NOMO-1 treated with DMSO at 0.1 percent for 48 hours (cell line): ENCODE data around the gene ADAMTS18.
"Not testable (repeated sequence)": the region's sequence is repeated elsewhere in the genome, so short reads cannot be mapped to it uniquely, and the experiment has no call there.

ENCODE experiments used
- DNase-seq: peaks from one replicate; lab custom pipeline; 2025; ENCODE audit not compliant: unreplicated experiment; lab: John Stamatoyannopoulos, UW

ADAMTS18 gene

DNA sequence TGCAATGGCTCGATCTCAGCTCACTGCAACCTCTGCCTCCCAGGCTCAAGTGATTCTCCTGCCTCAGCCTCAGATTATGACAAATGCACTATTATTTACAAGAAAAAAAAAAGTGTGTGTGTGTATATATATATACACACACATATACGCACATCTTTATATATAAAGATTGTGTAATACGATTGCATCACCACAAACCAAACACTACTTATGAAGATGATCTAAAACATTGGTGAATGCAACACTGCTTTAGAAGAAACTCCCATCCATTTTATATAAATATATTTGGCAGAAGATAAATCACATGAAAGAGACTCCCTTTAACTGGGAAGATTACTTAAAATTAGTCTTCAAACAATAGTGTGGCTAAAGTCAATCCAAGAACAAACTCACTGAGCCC is 138.9 kb downstream of the ADAMTS18 start:
- DNase-seq: peak; percentile 3

DNA sequence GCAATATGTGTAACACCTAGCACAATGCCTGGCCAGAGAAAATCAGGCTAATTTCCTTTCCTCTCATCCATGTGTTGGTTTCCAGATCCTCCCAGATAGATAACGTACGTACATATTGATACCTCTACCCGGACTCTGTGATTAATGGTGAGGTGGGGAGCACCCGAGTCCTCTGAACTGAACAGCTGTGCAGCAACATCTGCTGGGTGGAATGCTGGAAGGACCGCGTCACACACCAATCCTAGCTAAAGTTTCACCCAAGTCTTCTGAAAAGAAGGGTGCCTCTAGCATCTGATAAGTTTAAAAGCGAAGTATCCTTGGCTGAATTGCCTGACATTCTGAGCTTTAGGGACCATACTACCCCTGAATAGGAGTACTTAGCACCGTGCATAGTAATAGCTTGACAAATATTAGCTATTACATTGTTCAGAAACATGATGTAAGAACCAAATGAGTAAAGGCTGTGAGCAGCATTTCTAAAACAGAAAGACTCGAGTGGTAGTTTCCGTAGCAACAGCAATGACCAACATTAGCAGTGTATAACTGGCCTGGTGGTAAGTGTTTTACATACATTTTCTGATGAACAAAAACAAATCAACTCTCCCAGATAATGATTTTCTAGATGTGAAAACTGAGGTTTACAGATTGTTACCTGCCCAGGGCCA is 144.3 kb downstream of the ADAMTS18 start:
- DNase-seq: no peak

DNA sequence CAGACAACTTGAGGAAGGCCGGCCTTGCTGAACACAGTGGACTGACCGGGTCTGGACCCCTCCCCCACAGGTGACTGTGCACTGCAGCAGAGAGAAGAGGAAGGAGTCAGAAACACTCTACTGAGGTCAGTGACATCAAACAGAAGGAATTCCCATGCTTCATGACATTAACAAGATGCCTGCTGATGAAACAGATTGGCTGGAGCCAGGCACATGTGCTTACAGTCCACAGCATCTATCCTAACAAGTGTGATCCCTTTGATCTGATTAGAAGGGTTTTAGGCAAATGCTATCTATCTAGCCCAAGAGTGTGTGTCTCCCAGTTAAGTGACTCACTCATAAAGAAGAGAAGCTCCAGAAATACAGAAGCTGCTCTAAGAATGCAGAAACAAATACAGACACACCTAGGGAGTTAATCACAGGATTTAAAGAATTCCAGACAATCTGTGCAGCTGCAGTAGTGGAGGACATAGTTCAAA is 145.5 kb downstream of the ADAMTS18 start:
- DNase-seq: no peak

DNA sequence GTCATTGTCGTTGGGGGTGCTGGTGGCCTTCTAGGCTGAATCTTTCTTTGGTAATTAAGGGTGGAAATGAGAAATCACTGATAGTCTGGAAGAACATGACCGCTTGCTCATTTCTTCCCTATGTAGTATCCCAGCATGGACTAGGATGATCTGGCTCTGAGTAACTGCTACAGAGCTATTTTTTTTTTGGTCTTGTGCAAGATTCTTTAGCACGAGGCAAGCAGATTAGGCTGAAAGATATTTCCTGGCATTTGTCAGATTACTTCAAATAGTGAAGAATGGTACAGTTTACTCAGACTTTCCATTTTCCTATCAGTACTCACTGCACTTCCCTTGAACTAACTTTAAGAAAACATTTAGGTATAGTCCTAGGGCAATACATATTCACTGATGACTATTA is 146.6 kb downstream of the ADAMTS18 start:
- no peak for DNase-seq

DNA sequence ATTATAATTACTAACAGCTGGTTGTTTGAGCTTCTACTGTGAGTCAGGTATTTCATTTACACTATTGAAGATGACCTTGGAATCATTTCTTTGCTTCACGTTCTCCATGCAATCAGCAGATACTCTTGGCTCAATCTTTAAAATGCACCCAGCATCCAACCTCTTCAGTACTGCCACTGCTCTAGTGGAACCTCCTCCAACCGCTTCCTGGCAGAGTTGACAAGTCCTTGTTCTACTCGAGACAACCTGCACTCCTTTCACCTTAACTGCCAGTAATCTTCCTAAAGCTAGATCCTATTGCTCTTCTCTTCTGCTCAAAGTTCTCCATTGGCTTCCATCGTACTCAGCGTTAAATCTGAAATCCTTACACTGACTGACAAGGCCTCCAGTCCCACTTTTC is 149.2 kb downstream of the ADAMTS18 start:
- no peak for DNase-seq

DNA sequence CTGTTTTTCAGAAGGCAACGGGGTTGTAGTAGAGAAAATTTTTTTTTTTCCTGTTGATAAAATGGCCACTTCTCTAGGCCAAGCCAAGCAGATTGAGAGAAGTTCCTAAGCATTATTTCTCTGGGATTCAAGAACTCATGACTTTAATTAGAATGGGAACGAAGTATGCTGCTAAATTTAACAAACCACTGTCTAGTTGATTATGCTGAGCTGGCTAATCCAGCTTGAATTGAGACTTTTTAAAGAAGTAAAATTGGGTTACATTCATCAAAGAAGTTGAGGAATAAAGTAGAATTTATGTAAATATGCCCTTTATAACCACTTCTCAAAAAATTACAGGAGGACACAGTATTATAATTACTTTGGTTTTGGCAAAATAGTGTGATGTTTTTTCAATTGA is 152.5 kb downstream of the ADAMTS18 start:
- DNase-seq: no peak

DNA sequence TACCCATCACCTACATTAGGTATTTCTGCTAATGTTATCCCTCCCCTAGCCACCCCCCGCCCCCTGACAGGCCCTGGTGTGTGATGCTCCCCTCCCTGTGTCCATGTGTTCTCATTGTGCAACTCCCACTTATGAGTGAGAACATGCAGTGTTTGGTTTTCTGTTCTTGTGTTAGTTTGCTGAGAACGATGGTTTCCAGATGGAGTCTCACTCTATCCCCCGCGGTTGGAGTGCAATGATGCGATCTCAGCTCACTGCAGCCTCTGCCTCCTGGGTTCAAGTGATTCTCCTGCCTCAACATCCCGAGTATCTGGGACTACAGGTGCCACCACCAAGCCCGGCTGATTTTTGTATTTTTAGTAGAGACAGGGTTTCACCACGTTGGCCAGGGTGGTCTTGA is 155.5 kb downstream of the ADAMTS18 start:
- not testable (repeated sequence) for DNase-seq

DNA sequence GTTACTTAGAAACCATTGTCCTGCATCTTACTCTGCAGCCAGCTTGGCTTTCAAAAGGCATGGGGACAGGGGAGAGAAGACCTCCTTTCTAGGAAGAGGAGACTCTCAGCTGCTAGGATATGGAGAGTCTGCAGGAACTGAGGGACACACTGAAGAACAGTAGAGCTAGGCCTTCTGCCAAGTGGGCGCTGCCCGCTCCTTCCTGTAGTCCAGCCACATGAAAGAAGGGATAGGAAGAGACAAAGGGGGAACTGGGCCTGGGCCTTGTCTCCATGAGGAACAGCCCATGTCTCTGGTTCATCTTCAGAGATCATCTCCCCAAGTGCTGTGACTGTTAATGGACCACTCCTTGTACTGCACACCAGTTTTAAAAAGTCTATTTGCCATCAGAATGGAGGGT is 157.3 kb downstream of the ADAMTS18 start:
- no peak for DNase-seq

DNA sequence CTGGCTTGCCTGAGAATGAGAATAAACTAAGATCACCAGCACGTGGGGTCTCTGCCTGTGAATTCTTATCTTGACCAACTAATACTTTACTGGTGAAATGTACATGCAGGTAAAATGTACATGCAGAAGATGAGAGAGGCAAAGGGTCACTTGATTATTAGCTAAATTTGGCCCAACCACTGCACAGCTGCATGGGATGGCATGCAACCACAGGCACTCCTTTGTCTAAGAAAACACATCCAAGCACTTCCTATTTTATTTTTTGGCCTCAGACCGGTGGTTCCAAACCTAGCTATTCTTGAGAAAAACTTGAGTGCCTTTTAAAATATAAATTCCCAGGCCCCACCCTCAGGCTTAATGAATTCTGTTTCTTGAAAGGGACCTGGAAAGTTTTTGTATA is 157.7 kb downstream of the ADAMTS18 start:
- DNase-seq: no peak

DNA sequence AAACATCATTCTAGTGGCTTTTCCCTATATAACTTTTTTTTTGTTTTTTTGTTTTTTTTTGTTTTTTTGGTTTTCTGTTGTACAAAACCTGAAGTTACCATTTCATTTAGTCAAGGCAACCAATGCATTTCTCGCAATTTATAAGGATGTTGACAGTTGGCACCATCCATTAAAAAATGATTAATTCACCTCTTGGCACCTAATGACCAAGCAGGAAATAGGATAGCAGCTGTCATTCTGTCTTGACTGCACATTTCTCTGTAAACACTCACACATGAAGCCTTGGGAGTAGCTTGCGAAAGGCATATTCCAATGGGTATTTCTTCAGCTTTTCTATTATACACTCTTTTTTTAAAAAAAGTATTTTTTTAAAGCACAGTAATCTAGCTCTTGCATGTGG is 158.2 kb downstream of the ADAMTS18 start:
- DNase-seq: no peak

DNA sequence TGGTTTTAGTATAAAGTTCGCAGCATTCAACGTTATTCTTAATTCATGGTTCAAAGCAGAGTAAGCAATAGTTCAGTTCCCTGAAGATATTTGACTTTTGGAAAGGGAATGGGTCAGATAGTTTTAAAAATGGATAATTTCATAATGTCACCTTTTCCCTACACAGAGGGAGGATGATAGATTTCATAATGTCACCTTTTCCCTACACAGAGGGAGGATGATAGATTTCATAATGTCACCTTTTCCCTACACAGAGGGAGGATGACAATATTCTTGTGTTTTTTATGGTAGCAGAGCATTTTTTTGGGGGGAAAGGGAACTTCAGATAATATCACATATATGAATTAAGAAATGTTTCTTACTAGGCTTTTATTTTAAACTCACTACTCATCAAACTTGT is 159.5 kb downstream of the ADAMTS18 start:
- DNase-seq: not testable (repeated sequence)

DNA sequence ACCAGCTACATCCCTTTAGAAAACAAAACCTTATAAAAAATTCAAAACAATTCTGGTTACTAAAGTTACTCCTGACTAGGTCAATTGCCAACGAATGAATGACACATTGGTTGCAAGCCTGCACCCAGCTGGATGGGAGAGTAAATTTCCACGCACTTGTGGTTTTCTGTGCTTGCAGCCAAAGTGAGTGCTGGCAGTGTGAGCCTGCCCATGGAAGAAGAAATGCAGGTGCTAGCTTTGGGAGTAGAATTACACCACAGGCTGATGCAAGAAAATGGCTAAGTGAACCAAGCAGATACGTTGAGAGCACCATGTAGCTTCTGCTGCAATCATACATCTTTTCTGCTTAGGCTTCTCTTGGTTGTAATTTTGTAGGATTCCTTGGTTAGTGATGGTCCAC is 161.0 kb downstream of the ADAMTS18 start:
- no peak for DNase-seq

DNA sequence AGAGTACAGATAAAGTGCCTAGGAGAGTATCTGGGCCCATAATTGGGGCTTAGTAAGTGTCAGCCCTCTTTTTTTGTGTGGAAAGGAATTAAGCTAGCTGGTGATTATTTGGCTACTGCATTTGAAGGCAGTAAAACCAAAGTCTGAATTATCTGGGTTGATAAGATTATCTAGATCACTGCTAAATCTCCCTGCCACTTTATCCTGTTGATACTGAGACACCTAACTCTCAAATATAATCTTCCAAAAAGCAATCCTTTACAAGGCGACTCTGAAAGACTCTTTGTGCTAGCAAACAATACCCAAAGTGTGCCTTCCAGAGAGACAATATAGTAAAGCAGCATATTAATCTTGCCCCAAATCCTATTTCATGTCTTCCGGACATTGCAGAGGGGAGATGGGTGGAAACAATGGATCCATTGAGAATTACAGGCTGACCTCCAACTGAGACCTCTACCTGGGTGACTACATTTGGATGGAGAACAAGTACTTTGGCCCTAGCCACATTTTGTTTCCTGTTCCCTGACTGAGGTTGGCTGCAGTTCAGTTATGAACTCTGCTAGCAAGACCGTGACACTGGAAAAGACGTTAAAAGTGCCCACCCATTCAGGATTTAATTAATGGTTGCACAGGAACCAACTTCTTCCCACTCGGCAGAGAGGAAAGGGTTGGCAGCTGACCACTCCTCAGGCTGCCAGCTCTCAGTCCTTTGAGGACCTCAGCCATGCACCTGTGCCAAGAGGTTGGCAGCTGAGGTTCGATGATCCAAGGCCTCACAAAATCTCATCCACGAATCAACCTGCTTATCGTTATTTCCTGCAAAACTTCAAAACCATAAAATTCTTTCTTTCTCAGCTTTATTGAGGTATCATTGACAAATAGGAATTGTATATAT is 163.1 kb downstream of the ADAMTS18 start:
- DNase-seq: no peak

DNA sequence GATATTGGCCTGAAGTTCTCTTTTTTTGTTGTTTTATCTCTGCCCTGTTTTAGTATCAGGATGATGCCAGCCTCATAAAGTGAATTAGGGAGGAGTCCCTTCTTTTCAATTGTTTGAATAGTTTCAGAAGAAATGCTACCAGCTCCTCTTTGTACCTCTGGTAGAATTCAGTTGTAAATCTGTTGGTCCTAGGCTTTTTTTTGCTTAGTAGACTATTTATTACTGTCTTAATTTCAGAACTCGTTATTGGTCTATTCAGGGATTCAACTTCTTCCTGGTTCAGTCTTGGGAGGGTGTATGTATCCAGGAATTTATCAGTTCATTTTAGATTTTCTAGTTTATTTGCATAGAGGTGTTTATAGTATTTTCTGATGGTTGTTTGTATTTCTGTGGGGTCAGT is 168.6 kb downstream of the ADAMTS18 start:
- DNase-seq: not testable (repeated sequence)

DNA sequence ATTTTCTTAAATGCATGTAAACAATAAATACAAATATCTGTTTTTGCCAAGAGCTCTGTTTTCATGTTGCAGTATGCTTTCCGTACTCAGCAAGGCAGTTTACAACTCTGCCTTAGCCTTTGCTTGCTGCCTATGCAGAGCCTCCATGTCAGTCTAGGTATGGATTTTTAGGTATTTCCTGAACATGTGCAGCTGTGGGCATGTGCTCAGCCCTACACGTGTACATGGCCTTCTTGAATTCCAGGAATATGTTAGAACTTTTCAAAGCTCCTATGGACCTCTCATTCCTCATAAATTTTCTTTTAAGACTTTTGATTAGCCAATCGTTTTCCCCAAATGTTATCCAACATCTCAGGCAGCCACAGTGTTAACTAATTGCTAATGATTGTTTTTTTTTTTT is 171.9 kb downstream of the ADAMTS18 start:
- no peak for DNase-seq

DNA sequence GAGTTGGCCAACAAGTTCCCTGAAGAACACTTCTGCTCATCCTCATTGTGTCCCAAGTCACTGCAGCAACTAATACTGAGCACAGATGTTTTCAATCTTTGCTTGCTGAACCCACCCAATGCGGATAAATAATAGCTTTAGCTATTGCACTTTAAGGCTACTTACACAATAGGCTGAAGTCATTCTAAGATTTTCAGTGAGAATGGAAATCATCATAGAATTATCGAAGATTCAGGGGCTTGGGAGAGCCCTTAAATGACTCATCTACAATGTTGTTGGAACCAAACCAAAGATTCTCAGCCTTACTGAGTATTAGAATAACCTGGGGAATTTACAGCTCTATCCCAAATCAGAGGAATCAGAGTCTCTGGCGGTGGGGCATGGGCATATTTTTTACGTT is 184.4 kb downstream of the ADAMTS18 start:
- DNase-seq: no peak

DNA sequence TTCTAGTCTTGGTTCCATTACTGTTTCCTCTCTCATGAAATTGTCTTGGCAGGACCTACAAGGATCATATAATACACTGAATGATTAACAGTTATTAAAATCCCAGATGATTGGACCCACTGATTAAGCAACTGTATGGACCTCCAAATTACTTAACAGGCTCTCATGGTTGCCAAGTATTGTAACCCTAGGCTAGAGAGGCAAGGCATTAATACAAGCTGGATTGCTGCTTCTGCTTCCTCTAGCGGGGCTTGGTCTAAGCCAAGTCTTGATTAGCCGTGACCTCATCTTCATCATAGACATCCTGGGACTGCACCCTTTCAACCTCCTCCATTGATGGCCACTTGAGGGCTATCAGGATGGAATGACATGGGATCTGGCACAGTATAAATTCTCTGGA is 188.7 kb downstream of the ADAMTS18 start:
- no peak for DNase-seq

DNA sequence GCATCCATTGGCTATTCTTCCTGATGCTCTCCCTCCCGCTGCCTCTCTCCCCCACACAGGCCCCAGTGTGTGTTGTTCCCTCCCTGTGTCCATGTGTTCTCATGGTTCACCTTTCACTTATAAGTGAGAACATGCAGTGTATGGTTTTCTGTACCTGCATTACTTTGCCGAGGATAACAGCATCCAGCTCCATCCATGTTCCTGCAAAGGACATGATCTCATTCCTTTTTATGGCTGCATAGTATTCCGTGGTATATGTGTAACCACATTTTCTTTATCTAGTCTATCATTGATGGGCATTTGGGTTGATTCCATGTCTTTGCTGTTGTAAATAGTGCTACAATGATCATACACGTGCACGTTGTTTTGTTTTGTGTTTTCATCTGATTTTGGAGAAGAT is 192.4 kb downstream of the ADAMTS18 start:
- DNase-seq: not testable (repeated sequence)

DNA sequence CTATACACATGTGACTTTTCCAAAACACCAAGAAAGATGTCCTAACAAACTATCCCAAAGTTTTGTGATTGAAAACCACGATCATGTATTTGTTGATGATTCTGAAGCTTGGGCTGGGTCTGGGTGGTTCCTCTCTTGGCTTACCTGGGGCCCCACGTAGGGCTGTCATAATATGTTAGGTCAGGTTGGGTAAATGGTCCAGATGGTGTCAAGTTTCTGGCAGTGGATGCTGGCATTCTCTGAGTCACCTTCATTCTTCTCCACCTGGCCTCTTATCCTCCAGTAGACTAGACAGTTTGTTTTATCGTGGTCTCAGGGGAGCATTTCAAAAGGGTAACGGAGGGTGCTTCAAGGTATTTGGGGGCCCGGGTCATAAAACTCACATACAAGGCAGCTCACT is 196.2 kb downstream of the ADAMTS18 start:
- DNase-seq: no peak

DNA sequence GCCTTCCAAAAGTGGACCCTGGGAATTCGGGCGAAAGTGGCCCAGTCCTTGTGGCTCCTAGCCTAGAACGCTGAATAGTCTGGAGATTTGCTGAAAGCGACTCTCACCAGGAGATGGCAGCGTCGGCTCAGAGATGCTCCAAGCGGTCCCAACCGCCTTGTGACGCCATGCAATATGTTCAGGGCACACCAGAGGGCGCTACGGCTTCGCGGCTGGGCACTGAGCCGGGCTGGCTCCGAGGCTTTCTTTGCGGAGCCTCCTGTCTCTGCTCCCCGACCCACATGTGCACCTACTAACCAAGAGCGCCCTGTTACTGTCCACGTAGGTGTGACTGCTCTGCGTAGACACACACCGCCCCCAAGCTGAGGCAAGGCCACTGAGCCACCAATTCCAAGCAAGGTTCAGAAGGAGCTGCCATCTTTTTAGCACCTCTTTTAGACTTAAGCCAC is 198.7 kb downstream of the ADAMTS18 start:
- peak; percentile 77 for DNase-seq

DNA sequence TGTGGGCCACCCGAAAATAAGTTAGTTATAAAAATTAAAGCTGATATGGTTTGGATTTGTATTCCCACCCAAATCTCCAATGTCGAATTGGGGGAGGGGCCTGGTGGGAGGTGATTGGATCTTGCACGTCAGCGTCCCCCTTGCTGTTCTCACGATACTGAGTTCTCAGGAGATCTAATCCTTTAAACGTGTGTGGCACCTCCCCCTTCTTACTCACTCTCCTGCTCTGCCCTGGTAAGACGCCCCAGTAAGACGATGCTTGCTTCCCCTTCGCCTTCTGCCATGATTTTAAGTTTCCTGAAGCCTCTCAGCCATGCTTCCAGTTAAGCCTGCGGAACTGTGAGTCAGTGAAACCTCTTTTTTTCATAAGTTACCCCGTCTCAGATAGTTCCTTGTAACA is 200.2 kb downstream of the ADAMTS18 start:
- no peak for DNase-seq

DNA sequence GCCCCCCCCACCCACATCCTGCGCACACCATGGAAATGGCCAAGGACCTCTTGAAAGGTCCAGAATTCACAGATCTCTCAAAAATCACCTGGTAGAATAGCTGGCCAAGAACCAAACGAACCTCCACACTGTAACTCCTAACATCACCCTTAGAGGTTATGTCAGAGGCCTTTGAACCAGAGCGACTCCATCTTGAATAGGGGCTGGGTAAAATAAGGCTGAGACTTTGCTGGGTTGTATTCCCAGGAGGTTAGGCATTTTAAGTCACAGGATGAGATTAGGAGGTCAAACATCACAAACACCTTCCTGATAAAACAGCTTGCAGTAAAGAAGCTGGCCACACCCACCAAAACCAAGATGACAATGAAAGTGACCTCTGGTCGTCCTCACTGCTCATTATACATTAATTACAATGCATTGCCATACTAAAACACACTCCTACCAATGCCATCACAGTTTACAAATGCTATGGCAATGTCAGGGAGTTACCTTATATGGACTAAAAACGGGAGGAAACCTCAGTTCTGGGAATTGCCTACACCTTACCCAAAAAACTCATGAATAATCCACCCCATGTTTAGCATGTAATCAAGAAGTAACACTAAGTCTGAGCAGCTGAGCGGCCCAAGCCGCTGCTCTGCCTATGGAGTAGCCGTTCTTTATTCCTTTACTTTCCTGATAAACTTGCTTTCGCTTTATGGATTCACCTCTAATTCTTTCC is 200.9 kb downstream of the ADAMTS18 start:
- no peak for DNase-seq
